T-cell (primary cell): ENCODE measurements around the gene GRSF1. TPM values are rescaled to one million over a fixed set of nuclear protein-coding genes. Genes with fewer than 3 reads are reported as not detected.
"Not testable (repeated sequence)": the region's sequence is repeated elsewhere in the genome, so short reads cannot be mapped to it uniquely, and the experiment has no call there.

ENCODE experiments used
- ATAC-seq, 4 experiments: fragments of 200-7000 bp in 3 of 4; fragments of 150-1000 bp in 1 of 4; cut with Tn5 transposase; replicated peaks in 1 of 4; 1 replicate in 3 of 4; 2 replicates in 1 of 4; pipeline ENCODE4 v1.10.0; 2021; ENCODE audit warnings: moderate library complexity in 3 of 4, mild to moderate bottlenecking in 2 of 4, moderate number of reproducible peaks in 1 of 4
- CTCF ChIA-PET, 2 donors: fragments of 300-600 bp; sonication (Branson Sonifier 250); formaldehyde crosslinking; loops; one replicate each; lab custom pipeline; 2022; ENCODE audit warnings: antibody characterized with exemption in 2 of 2; lab: Charles Lee
- POLR2A ChIA-PET, 2 donors: fragments of 300-600 bp; sonication (Branson Sonifier 250); formaldehyde crosslinking; loops; one replicate each; lab custom pipeline; 2022; ENCODE audit warnings: antibody characterized with exemption in 2 of 2; lab: Charles Lee
- DNase-seq, 35 experiments: peaks; one replicate each; pipeline versions ENCODE4 v3.0.0 to v3.0.0-alpha.2; 2013 to 2023
- H3K27ac ChIP-seq: one replicate; pipeline ENCODE4 v1.5.1; 2013; ENCODE audit warnings: low read length
- H3K27me3 ChIP-seq, 2 experiments: replicated peaks in 1 of 2; 1 replicate in 1 of 2; 2 replicates in 1 of 2; pipeline versions ENCODE4 v1.6.1 to v1.7.0; 2013; ENCODE audit warnings: low read length in 1 of 2, mixed read lengths in 1 of 2; ENCODE audit not compliant: control insufficient read depth in 2 of 2, insufficient read depth in 2 of 2; ENCODE audit errors: extremely low read depth in 1 of 2
- H3K36me3 ChIP-seq, 2 donors: 1 replicate in 1 of 2; 2 replicates in 1 of 2; pipeline versions ENCODE4 v1.6.1 to v1.7.0; 2013; ENCODE audit warnings: low read length in 1 of 2; ENCODE audit not compliant: control insufficient read depth in 2 of 2, insufficient read depth in 1 of 2; ENCODE audit errors: extremely low read depth in 1 of 2
- H3K4me1 ChIP-seq, 2 experiments: 1 replicate in 1 of 2; 2 replicates in 1 of 2; pipeline versions ENCODE4 v1.6.1 to v1.7.0; 2013; ENCODE audit warnings: low read length in 2 of 2, mixed read lengths in 1 of 2; ENCODE audit not compliant: insufficient read depth in 2 of 2, control insufficient read depth in 1 of 2; ENCODE audit errors: extremely low read depth in 1 of 2
- H3K4me3 ChIP-seq, 2 donors: 1 replicate in 1 of 2; 2 replicates in 1 of 2; pipeline versions ENCODE4 v1.5.1 to v1.7.0; 2013; ENCODE audit warnings: mild to moderate bottlenecking in 2 of 2, low read length in 1 of 2, moderate library complexity in 1 of 2; ENCODE audit not compliant: control insufficient read depth in 1 of 2; ENCODE audit errors: extremely low read depth in 1 of 2
- H3K9me3 ChIP-seq: 2 replicates; pipeline ENCODE4 v1.7.0; 2013
- H3K27ac Mint-ChIP-seq, 2 donors: one replicate each; pipeline ENCODE4 v1.8.0; 2020 to 2021; ENCODE audit warnings: mild to moderate bottlenecking in 2 of 2, mixed read lengths in 2 of 2
- H3K27me3 Mint-ChIP-seq, 2 donors: one replicate each; pipeline ENCODE4 v1.8.0; 2021 to 2022; ENCODE audit warnings: mixed read lengths in 2 of 2
- H3K36me3 Mint-ChIP-seq: one replicate; pipeline ENCODE4 v1.8.0; 2021; ENCODE audit warnings: mixed read lengths
- H3K4me1 Mint-ChIP-seq, 3 donors: one replicate each; pipeline ENCODE4 v1.8.0; 2020 to 2022; ENCODE audit warnings: mixed read lengths in 3 of 3, mild to moderate bottlenecking in 1 of 3
- H3K4me3 Mint-ChIP-seq, 3 donors: one replicate each; pipeline ENCODE4 v1.8.0; 2020 to 2022; ENCODE audit warnings: mild to moderate bottlenecking in 3 of 3, mixed read lengths in 3 of 3, moderate library complexity in 3 of 3
- H3K9me3 Mint-ChIP-seq, 3 donors: one replicate each; pipeline ENCODE4 v1.8.0; 2020 to 2022; ENCODE audit warnings: mixed read lengths in 3 of 3
- WGBS: methylation state at CpG from one replicate; pipeline ENCODE4 v1.1.5; 2013; ENCODE audit warnings: missing lambda C conversion rate; ENCODE audit not compliant: insufficient coverage; 5-methylcytosine and 5-hydroxymethylcytosine counted together
- total RNA-seq, 35 experiments: library from RNA in 6 of 35; stranded (reverse) in 6 of 35; fragments of 120-200 nt in 1 of 35; gene quantifications; one replicate each; pipeline versions ENCODE4 v1.2.1 to v1.2.4 and lab custom pipeline; 2013 to 2026

GRSF1 gene
- total RNA-seq, 5 donors from 2014 or later (not counting 1 experiment from before 2014, with no cell fraction given): 42.6 to 48.8 (median 44.7) TPM

- peaks cover 0 to 3% (median 0%) of the 10 kb centered on the region in 3 donors for H3K4me1 Mint-ChIP-seq
- Histone ChIP-seq H3K27me3 (no peaks in the 10 kb centered on the region), H3K27ac (no peak overlapping the region), H3K9me3 (no peaks in the 10 kb centered on the region), H3K36me3 (no peaks in the 10 kb centered on the region), H3K4me3 (no peak overlapping the region), H3K4me1 (peaks cover 0 to under 1% of the 10 kb centered on the region in 2 experiments)
- 63% methylated on average over 1 of the region's 5 CpGs for WGBS
- no peak overlapping the region for H3K27ac Mint-ChIP-seq
- H3K9me3 Mint-ChIP-seq: no peaks in the 10 kb centered on the region
- no peaks in the 10 kb centered on the region for H3K27me3 Mint-ChIP-seq
- peaks cover 7% of the 10 kb centered on the region for H3K36me3 Mint-ChIP-seq
- H3K4me3 Mint-ChIP-seq: no peak overlapping the region
- POLR2A ChIA-PET: interaction anchor here in 1 of 2 donors (0.6 kb wide), 1 partner anchor 869 kb away, joined by 3 read pairs; no protein-coding TSS in a partner anchor
- CTCF ChIA-PET: no interaction called here
- no peak for DNase-seq
- no peak for ATAC-seq
These were observed 9.6 kb upstream of the GRSF1 start for GRCh38 chr4:70849291-70849690.

GRCh38 chr4:70844180-70844579, 4.5 kb upstream of the GRSF1 start:
- H3K27me3 Mint-ChIP-seq: no peaks in the 10 kb centered on the region
- no peak for DNase-seq
- no peaks in the 10 kb centered on the region for H3K36me3 Mint-ChIP-seq
- Histone ChIP-seq H3K4me3 (no peak overlapping the region), H3K27me3 (no peaks in the 10 kb centered on the region), H3K9me3 (no peaks in the 10 kb centered on the region), H3K4me1 (peaks cover 0 to 6% of the 10 kb centered on the region in 2 experiments), H3K27ac (no peak overlapping the region), H3K36me3 (no peaks in the 10 kb centered on the region)
- 69% methylated on average over 4 of the region's 9 CpGs for WGBS
- H3K9me3 Mint-ChIP-seq: no peaks in the 10 kb centered on the region
- CTCF ChIA-PET: no interaction called here
- no peak overlapping the region for H3K4me3 Mint-ChIP-seq
- H3K4me1 Mint-ChIP-seq: peaks cover 0 to 15% (median 0%) of the 10 kb centered on the region in 3 donors
- H3K27ac Mint-ChIP-seq: no peak overlapping the region
- ATAC-seq: no peak
- POLR2A ChIA-PET: no interaction called here

GRCh38 chr4:70842761-70843435, 3.2 kb upstream of the GRSF1 start:
- ATAC-seq: no peak
- Histone ChIP-seq H3K36me3 (no peaks in the 10 kb centered on the region), H3K27ac (no peak overlapping the region), H3K4me3 (no peak overlapping the region), H3K27me3 (no peaks in the 10 kb centered on the region), H3K9me3 (no peaks in the 10 kb centered on the region), H3K4me1 (peaks cover 3 to 17% of the 10 kb centered on the region in 2 experiments)
- H3K27me3 Mint-ChIP-seq: no peaks in the 10 kb centered on the region
- no peak for DNase-seq
- H3K9me3 Mint-ChIP-seq: no peaks in the 10 kb centered on the region
- no peaks in the 10 kb centered on the region for H3K36me3 Mint-ChIP-seq
- H3K4me3 Mint-ChIP-seq: no peak overlapping the region
- ChIA-PET POLR2A (no interaction called here), CTCF (interaction anchor here (0.5 to 0.7 kb wide), 2 partner anchors 63 to 238 kb away, joined by 3 to 4 read pairs; no protein-coding TSS in a partner anchor)
- H3K4me1 Mint-ChIP-seq: peaks cover 0 to 22% (median 4%) of the 10 kb centered on the region in 3 donors
- H3K27ac Mint-ChIP-seq: peak overlapping the region in 1 of 2 donors; percentile 52
- 91% methylated on average over 4 of the region's 6 CpGs for WGBS

GRCh38 chr4:70841951-70842350, 2.3 kb upstream of the GRSF1 start:
- POLR2A ChIA-PET: no interaction called here
- 75% methylated on average over 1 of the region's 1 CpG for WGBS
- H3K27ac Mint-ChIP-seq: peak overlapping the region in 1 of 2 donors; percentile 85

GRCh38 chr4:70841211-70841610, 1.5 kb upstream of the GRSF1 start:
- Mint-ChIP-seq H3K36me3 (peaks cover 6% of the 10 kb centered on the region), H3K9me3 (no peaks in the 10 kb centered on the region), H3K27ac (peak overlapping the region; percentile 81 to 85), H3K4me3 (peak overlapping the region in 1 of 3 donors; percentile 21), H3K4me1 (peaks cover 10 to 38% (median 16%) of the 10 kb centered on the region in 3 donors), H3K27me3 (no peaks in the 10 kb centered on the region)
- Histone ChIP-seq H3K9me3 (no peaks in the 10 kb centered on the region), H3K27me3 (no peaks in the 10 kb centered on the region), H3K4me3 (no peak overlapping the region), H3K4me1 (peaks cover 13 to 29% of the 10 kb centered on the region in 2 experiments), H3K36me3 (peaks cover 0 to 2% of the 10 kb centered on the region in 2 donors), H3K27ac (no peak overlapping the region)
- no peak for ATAC-seq
- no peak for DNase-seq
- ChIA-PET POLR2A (interaction anchor here in 1 of 2 donors (0.6 kb wide), 1 partner anchor 57 kb away, joined by 8 read pairs; no protein-coding TSS in a partner anchor), CTCF (interaction anchor here in 1 of 2 donors (0.6 to 1.1 kb wide), 2 partner anchors 89 to 169 kb away, joined by 4 read pairs; no protein-coding TSS in a partner anchor)

More at GRCh38 chr4:70841951-70842350, 2.3 kb upstream of the GRSF1 start:
- Histone ChIP-seq H3K4me1 (peaks cover 6 to 27% of the 10 kb centered on the region in 2 experiments), H3K36me3 (peaks cover 0 to under 1% of the 10 kb centered on the region in 2 donors), H3K9me3 (no peaks in the 10 kb centered on the region), H3K4me3 (no peak overlapping the region), H3K27ac (no peak overlapping the region), H3K27me3 (no peaks in the 10 kb centered on the region)
- no peaks in the 10 kb centered on the region for H3K27me3 Mint-ChIP-seq
- H3K9me3 Mint-ChIP-seq: no peaks in the 10 kb centered on the region
- H3K36me3 Mint-ChIP-seq: peaks cover under 1% of the 10 kb centered on the region
- no peak for DNase-seq
- no peak for ATAC-seq
- no peak overlapping the region for H3K4me3 Mint-ChIP-seq
- peaks cover 3 to 30% (median 9%) of the 10 kb centered on the region in 3 donors for H3K4me1 Mint-ChIP-seq
- CTCF ChIA-PET: interaction anchor here in 1 of 2 donors (0.6 kb wide), 1 partner anchor 89 kb away, joined by 4 read pairs; no protein-coding TSS in a partner anchor

GRCh38 chr4:70840631-70841030, 941 bp upstream of the GRSF1 start:
- not testable (repeated sequence) for H3K27me3 ChIP-seq, DNase-seq, H3K36me3 Mint-ChIP-seq, H3K4me3 ChIP-seq, H3K9me3 ChIP-seq, H3K4me3 Mint-ChIP-seq, H3K27me3 Mint-ChIP-seq, H3K27ac ChIP-seq, H3K36me3 ChIP-seq, ATAC-seq, H3K9me3 Mint-ChIP-seq
- peak overlapping the region in 1 of 2 donors; percentile 83 for H3K27ac Mint-ChIP-seq
- H3K4me1 Mint-ChIP-seq: peaks cover 16 to 43% (median 21%) of the 10 kb centered on the region in 3 donors
- CTCF ChIA-PET: interaction anchor here in 1 of 2 donors (1.1 kb wide), 1 partner anchor 169 kb away, joined by 4 read pairs; no protein-coding TSS in a partner anchor
- H3K4me1 ChIP-seq: peaks cover 13 to 32% of the 10 kb centered on the region in 2 experiments
- WGBS: 95% methylated on average over 12 of the region's 16 CpGs
- POLR2A ChIA-PET: interaction anchor here in 1 of 2 donors (0.6 kb wide), 1 partner anchor 57 kb away, joined by 8 read pairs; no protein-coding TSS in a partner anchor
